Lower leg skin (tissue), 4 donors: ENCODE results near the gene MSANTD2. TPM values are rescaled to one million over a fixed set of nuclear protein-coding genes. Genes with fewer than 3 reads are reported as not detected.
A peak's percentile ranks its signal among the peaks of the same experiment; 100 is the strongest.

ENCODE experiments used
- DNase-seq, 2 donors: peaks; one replicate each; pipeline ENCODE4 v3.0.0-alpha.2; 2019; ENCODE audit warnings: low spot score in 2 of 2
- H3K4me3 ChIP-seq: fragments of 200-600 bp; sonication (generic); 2 replicates; pipeline ENCODE4 v1.5.1; 2017; ENCODE audit warnings: mild to moderate bottlenecking, low read depth; ENCODE audit not compliant: poor library complexity, severe bottlenecking
- POLR2A ChIP-seq, 2 donors: fragments of 450-650 bp; IDR thresholded peaks; one replicate each; pipeline ENCODE4 v1.6.1; 2016 to 2017; ENCODE audit warnings: antibody characterized with exemption in 2 of 2, mild to moderate bottlenecking in 1 of 2, moderate library complexity in 1 of 2
- WGBS, 2 donors: methylation state at CpG; one replicate each; pipeline ENCODE4 v1.1.5; 2018; 5-methylcytosine and 5-hydroxymethylcytosine counted together
- intact Hi-C: fragments of 100-400 bp; cut with DNase I; formaldehyde crosslinking; loops from one replicate; pipeline ENCODE4 v1.15.0; 2023; ENCODE audit warnings: low total_unique reads
- total RNA-seq, 4 donors: library from RNA; depleted of rRNA; stranded (reverse); fragments of >200 nt; gene quantifications; one replicate each; pipeline ENCODE4 v1.1.0, GENCODE V29; 2016
- TF ChIP-seq, protein P1 (sequence below), 3 donors: fragments of 450-650 bp; IDR thresholded peaks; one replicate each; pipeline ENCODE4 v1.5.1; 2016; ENCODE audit warnings: antibody characterized with exemption in 3 of 3, mild to moderate bottlenecking in 3 of 3, moderate library complexity in 2 of 3

MSANTD2 gene
- total RNA-seq, 4 donors from 2014 or later, result 11.5 to 21.2 (median 15.2) TPM

GRCh38 chr11:124732230-124732629, 68.0 kb downstream of the MSANTD2 start:
- intact Hi-C loops, result no loop called here
- no peak for TF ChIP-seq POLR2A (IDR thresholded peaks at IDR 0.05)
- TF ChIP-seq, protein P1, sequence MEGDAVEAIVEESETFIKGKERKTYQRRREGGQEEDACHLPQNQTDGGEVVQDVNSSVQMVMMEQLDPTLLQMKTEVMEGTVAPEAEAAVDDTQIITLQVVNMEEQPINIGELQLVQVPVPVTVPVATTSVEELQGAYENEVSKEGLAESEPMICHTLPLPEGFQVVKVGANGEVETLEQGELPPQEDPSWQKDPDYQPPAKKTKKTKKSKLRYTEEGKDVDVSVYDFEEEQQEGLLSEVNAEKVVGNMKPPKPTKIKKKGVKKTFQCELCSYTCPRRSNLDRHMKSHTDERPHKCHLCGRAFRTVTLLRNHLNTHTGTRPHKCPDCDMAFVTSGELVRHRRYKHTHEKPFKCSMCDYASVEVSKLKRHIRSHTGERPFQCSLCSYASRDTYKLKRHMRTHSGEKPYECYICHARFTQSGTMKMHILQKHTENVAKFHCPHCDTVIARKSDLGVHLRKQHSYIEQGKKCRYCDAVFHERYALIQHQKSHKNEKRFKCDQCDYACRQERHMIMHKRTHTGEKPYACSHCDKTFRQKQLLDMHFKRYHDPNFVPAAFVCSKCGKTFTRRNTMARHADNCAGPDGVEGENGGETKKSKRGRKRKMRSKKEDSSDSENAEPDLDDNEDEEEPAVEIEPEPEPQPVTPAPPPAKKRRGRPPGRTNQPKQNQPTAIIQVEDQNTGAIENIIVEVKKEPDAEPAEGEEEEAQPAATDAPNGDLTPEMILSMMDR (IDR thresholded peaks at IDR 0.05), result no peak
- DNase-seq, result peak in 1 of 2 donors; percentile 43
- 84 to 87% methylated on average over 4 of the region's 4 CpGs for WGBS, 2 donors
- no peak overlapping the region for H3K4me3 ChIP-seq

DNA sequence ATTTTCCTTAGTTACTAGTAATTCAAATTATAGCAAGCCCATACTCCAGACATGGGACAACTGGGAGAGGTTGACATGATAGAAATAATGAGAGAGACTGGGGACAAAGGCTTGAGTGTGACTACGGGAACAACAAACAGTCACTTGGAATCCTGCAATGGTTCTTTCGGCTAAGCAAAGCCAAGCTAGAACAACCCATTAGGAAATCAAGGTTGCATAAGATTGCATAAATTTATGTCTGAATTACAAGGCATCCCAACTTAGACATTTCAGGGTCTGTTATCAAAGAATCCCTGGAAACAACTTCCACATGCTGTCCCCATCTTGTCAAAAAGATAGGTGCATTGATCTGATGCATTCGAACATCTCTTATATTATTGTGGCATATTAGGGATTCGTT, 70.6 kb downstream of the MSANTD2 start:
- no peak for TF ChIP-seq POLR2A (IDR thresholded peaks at IDR 0.05)
- TF ChIP-seq, protein P1 (IDR thresholded peaks at IDR 0.05), result no peak
- intact Hi-C loops, result no loop called here
- 87 to 88% methylated on average over 4 of the region's 4 CpGs for WGBS, 2 donors
- DNase-seq, result no peak
- H3K4me3 ChIP-seq, result no peak overlapping the region

DNA sequence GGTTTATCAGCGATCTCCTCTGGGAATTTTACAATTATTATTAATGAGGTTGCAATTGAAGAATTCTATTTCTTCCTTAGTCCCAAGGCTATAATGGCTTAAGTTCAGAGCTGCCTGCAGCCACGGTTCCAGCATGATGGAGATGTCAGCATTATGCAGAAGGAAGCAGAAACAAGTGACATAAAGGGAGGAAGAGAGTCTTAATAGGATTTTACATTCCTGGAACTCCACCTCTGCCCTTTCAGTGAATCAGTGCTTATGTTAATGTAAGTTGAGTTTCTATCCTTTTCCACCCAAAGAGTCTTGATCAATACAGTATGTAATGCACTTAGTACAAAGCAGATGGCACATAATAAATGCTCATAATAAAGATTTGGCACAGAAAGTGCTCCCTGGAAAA, 72.1 kb downstream of the MSANTD2 start:
- H3K4me3 ChIP-seq, result no peak overlapping the region
- TF ChIP-seq POLR2A (IDR thresholded peaks at IDR 0.05), result no peak
- TF ChIP-seq, protein P1 (IDR thresholded peaks at IDR 0.05), result no peak
- no peak for DNase-seq
- intact Hi-C loops, result no loop called here
- 72 to 83% methylated on average over 2 of the region's 2 CpGs for WGBS, 2 donors

DNA sequence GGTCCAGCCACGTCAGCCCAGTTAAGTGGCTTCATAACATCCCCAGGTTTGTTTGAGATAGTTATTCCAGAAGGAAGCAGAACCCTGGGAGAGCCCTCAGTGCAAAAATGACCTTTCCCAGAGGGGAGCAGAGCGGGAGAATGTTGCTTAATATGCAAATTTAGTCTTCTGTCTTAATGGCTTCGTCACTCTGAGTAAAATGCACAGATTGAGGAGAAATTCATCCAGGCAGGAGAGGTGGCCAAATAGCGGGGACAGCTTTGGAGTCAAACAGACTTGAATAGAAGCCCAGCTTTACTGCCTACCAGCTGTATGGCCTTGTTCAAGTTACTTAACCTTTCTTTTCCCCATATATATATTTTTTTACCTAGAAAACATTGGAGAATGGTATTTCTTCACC, 72.7 kb downstream of the MSANTD2 start:
- DNase-seq, result no peak
- intact Hi-C loops, result no loop called here
- TF ChIP-seq, protein P1 (IDR thresholded peaks at IDR 0.05), result no peak
- TF ChIP-seq POLR2A (IDR thresholded peaks at IDR 0.05), result no peak
- 88% methylated on average over 4 of the region's 4 CpGs for WGBS, 2 donors
- no peak overlapping the region for H3K4me3 ChIP-seq

GRCh38 chr11:124725719-124726105, 74.5 kb downstream of the MSANTD2 start:
- H3K4me3 ChIP-seq, result no peak overlapping the region
- no peak for DNase-seq
- TF ChIP-seq, protein P1 (IDR thresholded peaks at IDR 0.05), result no peak
- no peak for TF ChIP-seq POLR2A (IDR thresholded peaks at IDR 0.05)
- WGBS, 2 donors, result 18 to 24% methylated on average over 6 of the region's 6 CpGs
- intact Hi-C loops, result no loop called here

GRCh38 chr11:124724979-124725718, 75.1 kb downstream of the MSANTD2 start:
- TF ChIP-seq, protein P1 (IDR thresholded peaks at IDR 0.05), result no peak
- no peak for TF ChIP-seq POLR2A (IDR thresholded peaks at IDR 0.05)
- DNase-seq, result no peak
- no peak overlapping the region for H3K4me3 ChIP-seq
- 27 to 34% methylated on average over 14 of the region's 14 CpGs for WGBS, 2 donors
- intact Hi-C loops, result no loop called here
